CD4-positive, CD25-positive, alpha-beta regulatory T cell (primary cell): ENCODE measurements around the gene UGGT2. TPM values are rescaled to one million over a fixed set of nuclear protein-coding genes. Genes with fewer than 3 reads are reported as not detected.
A peak's percentile ranks its signal among the peaks of the same experiment; 100 is the strongest.
"Not testable (repeated sequence)": the region's sequence is repeated elsewhere in the genome, so short reads cannot be mapped to it uniquely, and the experiment has no call there.

Source experiments
- ATAC-seq, 2 donors: fragments of 150-1000 bp; cut with Tn5 transposase; one replicate each; pipeline ENCODE4 v1.10.0; 2021; ENCODE audit warnings: low read depth in 2 of 2, moderate number of reproducible peaks in 2 of 2, moderate library complexity in 1 of 2
- DNase-seq, 3 donors: peaks; one replicate each; pipeline versions ENCODE4 v3.0.0 to v3.0.0-alpha.2; 2012 to 2022; ENCODE audit warnings: mixed read lengths in 1 of 3
- H3K27ac ChIP-seq: one replicate; pipeline ENCODE4 v1.7.0; 2013; ENCODE audit warnings: mild to moderate bottlenecking, low read length; ENCODE audit not compliant: insufficient read depth, poor library complexity, severe bottlenecking
- H3K27me3 ChIP-seq: one replicate; pipeline ENCODE4 v1.7.0; 2013; ENCODE audit warnings: low read length; ENCODE audit not compliant: control insufficient read depth, insufficient read depth
- H3K36me3 ChIP-seq: one replicate; pipeline ENCODE4 v1.7.0; 2013; ENCODE audit warnings: mild to moderate bottlenecking, low read length, moderate library complexity; ENCODE audit not compliant: control insufficient read depth, insufficient read depth
- H3K4me1 ChIP-seq: 2 replicates; pipeline ENCODE4 v1.7.0; 2013; ENCODE audit warnings: mild to moderate bottlenecking, low read length; ENCODE audit not compliant: insufficient read depth, control insufficient read depth, poor library complexity, severe bottlenecking
- H3K4me3 ChIP-seq: one replicate; pipeline ENCODE4 v1.7.0; 2013; ENCODE audit warnings: low read depth, mild to moderate bottlenecking, low read length, moderate library complexity
- H3K9me3 ChIP-seq, 2 experiments: 1 replicate in 1 of 2; 2 replicates in 1 of 2; pipeline ENCODE4 v1.7.0; 2013; ENCODE audit warnings: low read length in 2 of 2, mild to moderate bottlenecking in 1 of 2, moderate library complexity in 1 of 2; ENCODE audit not compliant: control insufficient read depth in 2 of 2
- H3K27ac Mint-ChIP-seq, 3 donors: one replicate each; pipeline ENCODE4 v1.8.0; 2020 to 2022; ENCODE audit warnings: mild to moderate bottlenecking in 3 of 3, mixed read lengths in 3 of 3, moderate library complexity in 2 of 3
- H3K27me3 Mint-ChIP-seq: one replicate; pipeline ENCODE4 v1.8.0; 2022; ENCODE audit warnings: mild to moderate bottlenecking, mixed read lengths
- H3K36me3 Mint-ChIP-seq: one replicate; pipeline ENCODE4 v1.8.0; 2020; ENCODE audit warnings: mixed read lengths
- H3K4me1 Mint-ChIP-seq, 4 donors: one replicate each; pipeline ENCODE4 v1.8.0; 2020 to 2022; ENCODE audit warnings: mixed read lengths in 4 of 4, mild to moderate bottlenecking in 1 of 4
- H3K4me3 Mint-ChIP-seq, 4 donors: one replicate each; pipeline ENCODE4 v1.8.0; 2020 to 2022; ENCODE audit warnings: mild to moderate bottlenecking in 4 of 4, mixed read lengths in 4 of 4, moderate library complexity in 3 of 4
- H3K9me3 Mint-ChIP-seq, 7 donors: one replicate each; pipeline ENCODE4 v1.8.0; 2020 to 2022; ENCODE audit warnings: mixed read lengths in 7 of 7, mild to moderate bottlenecking in 3 of 7, moderate library complexity in 2 of 7
- polyA plus RNA-seq, 4 donors: library from polyadenylated mRNA; unstranded; fragments of 300-500 nt; fragmentation: Illumina TruSeq; gene quantifications; one replicate each; pipeline ENCODE4 v1.2.3, GENCODE V29; 2021
- total RNA-seq: library from RNA; stranded (reverse); gene quantifications from one replicate; pipeline ENCODE4 v1.2.3, GENCODE V29; 2022

Gene UGGT2
- total and polyA plus RNA-seq, 5 donors from 2014 or later = 0.08 to 0.47 TPM; not detected in 3

- no peaks in the 10 kb centered on the region for H3K36me3 Mint-ChIP-seq
- H3K27me3 Mint-ChIP-seq = no peaks in the 10 kb centered on the region
- no peak overlapping the region for H3K27ac Mint-ChIP-seq
- ATAC-seq (no peak), DNase-seq (no peak)
- H3K36me3 ChIP-seq = no peaks in the 10 kb centered on the region
- peaks cover 0 to 10% (median 3%) of the 10 kb centered on the region in 7 donors for H3K9me3 Mint-ChIP-seq
- H3K4me1 ChIP-seq = no peaks in the 10 kb centered on the region
- H3K4me3 ChIP-seq = no peak overlapping the region
- no peak overlapping the region for H3K4me3 Mint-ChIP-seq
- H3K9me3 ChIP-seq = no peaks in the 10 kb centered on the region
- no peak overlapping the region for H3K27ac ChIP-seq
- no peaks in the 10 kb centered on the region for H3K4me1 Mint-ChIP-seq
- no peaks in the 10 kb centered on the region for H3K27me3 ChIP-seq
Measured at GRCh38 chr13:96068729-96069128, 15.5 kb upstream of the UGGT2 start.

DNA sequence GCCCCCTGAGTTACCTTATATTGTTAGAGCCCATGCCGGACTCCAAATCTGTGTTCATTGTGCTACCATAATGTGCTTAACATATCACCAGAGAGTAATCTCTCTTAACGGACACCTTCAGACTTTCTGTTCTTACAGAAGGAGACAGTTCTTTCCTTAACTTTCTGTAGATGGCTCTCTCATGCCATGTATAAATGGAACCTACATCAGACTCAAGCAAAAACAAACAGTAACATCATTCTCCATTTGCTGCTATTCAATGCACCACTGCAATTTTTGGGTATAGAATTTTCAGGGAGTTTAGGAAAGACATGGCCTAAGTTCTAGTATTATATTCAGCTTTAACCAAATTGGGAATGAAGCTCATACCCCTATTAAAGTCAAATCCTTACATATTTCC is 12.6 kb upstream of the UGGT2 start:
- Mint-ChIP-seq H3K27ac (no peak overlapping the region), H3K4me1 (no peaks in the 10 kb centered on the region), H3K4me3 (no peak overlapping the region), H3K36me3 (no peaks in the 10 kb centered on the region), H3K9me3 (peaks cover 0 to 9% (median 3%) of the 10 kb centered on the region in 7 donors), H3K27me3 (no peaks in the 10 kb centered on the region)
- DNase-seq (no peak), ATAC-seq (no peak)
- Histone ChIP-seq H3K27me3 (no peaks in the 10 kb centered on the region), H3K4me1 (no peaks in the 10 kb centered on the region), H3K36me3 (no peaks in the 10 kb centered on the region), H3K4me3 (no peak overlapping the region), H3K9me3 (no peaks in the 10 kb centered on the region), H3K27ac (no peak overlapping the region)

GRCh38 chr13:96052656-96053002 is 572 bp downstream of the UGGT2 start:
- Mint-ChIP-seq H3K9me3 (peaks cover 0 to 16% (median 2%) of the 10 kb centered on the region in 7 donors), H3K27ac (peak overlapping the region in 1 of 3 donors; percentile 10), H3K4me1 (peaks cover 3 to 6% (median 5%) of the 10 kb centered on the region in 4 donors), H3K4me3 (peak overlapping the region in 2 of 4 donors; percentile 39 to 49), H3K36me3 (no peaks in the 10 kb centered on the region), H3K27me3 (peaks cover 21% of the 10 kb centered on the region)
- Histone ChIP-seq H3K4me1 (peaks cover 7% of the 10 kb centered on the region), H3K27ac (no peak overlapping the region), H3K9me3 (no peaks in the 10 kb centered on the region), H3K27me3 (no peaks in the 10 kb centered on the region), H3K4me3 (no peak overlapping the region), H3K36me3 (no peaks in the 10 kb centered on the region)
- ATAC-seq = no peak
- no peak for DNase-seq

GRCh38 chr13:96051946-96052345 is 1.3 kb downstream of the UGGT2 start:
- Mint-ChIP-seq H3K4me3 (peak overlapping the region in 1 of 4 donors; percentile 41), H3K27me3 (peaks cover 21% of the 10 kb centered on the region), H3K9me3 (peaks cover 0 to 16% (median 2%) of the 10 kb centered on the region in 7 donors)
- ATAC-seq, H3K36me3 Mint-ChIP-seq, H3K4me3 ChIP-seq, H3K4me1 Mint-ChIP-seq, H3K9me3 ChIP-seq, H3K27ac ChIP-seq, H3K27ac Mint-ChIP-seq, H3K36me3 ChIP-seq, H3K27me3 ChIP-seq, DNase-seq, H3K4me1 ChIP-seq: not testable (repeated sequence)

- not testable (repeated sequence) for ATAC-seq
- H3K27me3 Mint-ChIP-seq = peaks cover 21% of the 10 kb centered on the region
Measured at GRCh38 chr13:96051491-96051890, 1.7 kb downstream of the UGGT2 start.

DNA sequence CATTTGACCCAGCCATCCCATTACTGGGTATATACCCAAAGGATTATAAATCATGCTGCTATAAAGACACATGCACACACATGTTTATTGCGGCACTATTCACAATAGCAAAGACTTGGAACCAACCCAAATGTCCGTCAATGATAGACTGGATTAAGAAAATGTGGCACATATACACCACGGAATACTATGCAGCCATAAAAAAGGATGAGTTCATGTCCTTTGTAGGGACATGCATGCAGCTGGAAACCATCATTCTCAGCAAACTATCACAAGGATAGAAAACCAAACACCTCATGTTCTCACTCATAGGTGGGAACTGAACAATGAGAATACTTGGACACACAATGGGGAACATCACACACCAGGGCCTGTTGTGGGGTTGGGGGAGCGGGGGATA is 2.2 kb downstream of the UGGT2 start:
- H3K27me3 ChIP-seq, ATAC-seq, H3K9me3 ChIP-seq, DNase-seq, H3K36me3 Mint-ChIP-seq, H3K4me1 Mint-ChIP-seq, H3K4me1 ChIP-seq, H3K27ac ChIP-seq, H3K27ac Mint-ChIP-seq, H3K36me3 ChIP-seq, H3K4me3 ChIP-seq: not testable (repeated sequence)
- H3K27me3 Mint-ChIP-seq = peaks cover 21% of the 10 kb centered on the region
- H3K4me3 Mint-ChIP-seq = peak overlapping the region in 1 of 4 donors; percentile 39
- peaks cover 0 to 21% (median 4%) of the 10 kb centered on the region in 7 donors for H3K9me3 Mint-ChIP-seq

More at GRCh38 chr13:96051491-96051890, 1.7 kb downstream of the UGGT2 start:
- H3K4me3 ChIP-seq, H3K36me3 ChIP-seq, H3K27me3 ChIP-seq, H3K4me1 ChIP-seq, H3K27ac Mint-ChIP-seq, DNase-seq, H3K9me3 ChIP-seq, H3K27ac ChIP-seq, H3K36me3 Mint-ChIP-seq, H3K4me1 Mint-ChIP-seq: not testable (repeated sequence)
- H3K4me3 Mint-ChIP-seq = peak overlapping the region in 1 of 4 donors; percentile 39
- H3K9me3 Mint-ChIP-seq = peaks cover 0 to 16% (median 2%) of the 10 kb centered on the region in 7 donors

DNA sequence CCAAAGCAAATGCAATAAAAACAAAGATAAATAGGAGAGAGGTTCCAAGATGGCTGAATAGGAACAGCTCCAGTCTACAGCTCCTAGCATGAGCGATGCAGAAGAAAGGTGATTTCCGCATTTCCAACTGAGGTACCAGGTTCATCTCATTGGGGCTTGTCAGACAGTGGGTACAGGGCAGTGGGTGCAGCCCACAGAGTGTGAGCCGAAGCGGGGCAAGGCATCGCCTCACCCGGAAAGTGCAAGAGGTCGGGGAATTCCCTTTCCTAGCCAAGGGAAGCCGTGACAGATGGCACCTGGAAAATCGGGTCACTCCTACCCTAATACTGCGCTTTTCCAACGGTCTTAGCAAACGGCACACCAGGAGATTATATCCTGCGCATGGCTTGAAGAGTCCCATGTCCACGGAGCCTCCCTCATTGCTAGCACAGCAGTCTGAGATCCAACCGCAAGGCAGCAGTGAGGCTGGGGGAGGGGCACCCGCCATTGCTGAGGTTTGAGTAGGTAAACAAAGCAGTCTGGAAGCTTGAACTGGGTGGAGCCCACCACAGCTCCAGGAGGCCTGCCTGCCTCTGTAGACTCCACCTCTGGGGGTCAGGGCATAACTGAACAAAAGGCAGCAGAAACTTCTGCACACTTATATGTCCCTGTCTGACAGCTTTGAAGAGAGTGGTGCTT is 6.6 kb downstream of the UGGT2 start:
- not testable (repeated sequence) for H3K4me3 Mint-ChIP-seq, DNase-seq, H3K27me3 ChIP-seq, H3K27ac ChIP-seq, H3K9me3 ChIP-seq, H3K4me1 ChIP-seq, H3K27me3 Mint-ChIP-seq, H3K36me3 Mint-ChIP-seq, ATAC-seq, H3K36me3 ChIP-seq, H3K27ac Mint-ChIP-seq, H3K4me3 ChIP-seq, H3K4me1 Mint-ChIP-seq
- H3K9me3 Mint-ChIP-seq = peaks cover 0 to 22% (median 6%) of the 10 kb centered on the region in 7 donors

DNA sequence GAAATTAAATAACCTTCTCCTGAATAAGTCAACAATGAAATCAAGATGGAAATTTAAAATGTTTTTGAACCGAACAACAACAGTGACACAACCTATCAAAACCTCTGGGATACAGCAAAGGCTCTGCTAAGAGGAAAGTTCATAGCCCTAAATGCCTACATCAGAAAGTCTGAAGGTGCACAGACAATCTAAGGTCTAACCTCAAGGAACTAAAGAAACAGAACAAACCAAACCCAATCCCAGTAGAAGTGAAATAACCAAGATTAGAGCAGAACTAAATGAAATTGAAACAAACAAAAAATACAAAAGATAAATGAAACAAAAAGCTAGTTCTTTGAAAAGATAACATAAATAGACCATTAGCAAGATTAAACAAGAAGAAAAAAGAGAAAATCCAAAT is 9.0 kb downstream of the UGGT2 start:
- H3K4me1 Mint-ChIP-seq = no peaks in the 10 kb centered on the region
- H3K4me3 Mint-ChIP-seq = no peak overlapping the region
- Histone ChIP-seq H3K27ac (no peak overlapping the region), H3K4me1 (no peaks in the 10 kb centered on the region), H3K27me3 (no peaks in the 10 kb centered on the region), H3K9me3 (no peaks in the 10 kb centered on the region), H3K4me3 (no peak overlapping the region), H3K36me3 (no peaks in the 10 kb centered on the region)
- no peak overlapping the region for H3K27ac Mint-ChIP-seq
- DNase-seq (no peak), ATAC-seq (no peak)
- H3K27me3 Mint-ChIP-seq = no peaks in the 10 kb centered on the region
- no peaks in the 10 kb centered on the region for H3K36me3 Mint-ChIP-seq
- peaks cover 0 to 16% (median 6%) of the 10 kb centered on the region in 7 donors for H3K9me3 Mint-ChIP-seq
